ENCODE measurements around the gene DNAL1. TPM values are rescaled to one million over a fixed set of nuclear protein-coding genes. Genes with fewer than 3 reads are reported as not detected.

The DNAL1 gene
- 1.3 and 3.9 TPM in 2 replicates for total RNA-seq

DNA sequence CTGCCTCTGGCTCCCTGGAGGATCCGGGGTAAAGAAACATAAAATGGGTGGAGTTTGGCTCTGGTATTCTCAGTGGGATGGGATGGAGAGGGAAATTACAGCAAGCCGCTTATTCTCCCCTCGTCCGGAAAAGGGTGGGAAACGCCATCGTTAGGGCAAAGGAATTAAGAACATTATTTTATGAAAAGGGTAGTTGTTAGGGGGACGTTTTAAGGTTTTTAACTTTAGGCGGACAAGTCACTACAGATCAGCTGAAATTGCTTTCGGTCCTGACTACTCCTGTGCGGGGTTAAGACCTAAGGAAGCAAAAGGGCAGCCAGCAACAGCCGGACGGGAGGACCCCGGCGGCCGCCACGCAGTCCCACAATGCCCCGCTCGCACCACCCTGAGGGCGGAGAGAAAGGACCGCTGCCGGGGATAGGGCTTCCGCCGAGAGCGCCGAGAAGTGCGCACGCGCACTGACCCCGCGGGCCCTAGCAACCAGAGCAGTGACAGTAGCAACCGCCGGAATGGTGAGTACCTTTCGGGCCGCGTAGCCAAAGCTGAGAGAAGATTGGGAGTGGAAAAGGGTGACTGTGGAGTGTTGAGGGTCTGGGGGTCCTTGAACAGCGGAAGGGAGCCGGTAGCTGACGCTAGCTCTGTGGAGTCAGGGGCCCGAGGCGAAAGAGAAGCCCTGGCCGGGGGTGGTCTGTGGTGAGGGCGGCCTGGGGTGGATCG, at the start of gene DNAL1:
Gene DNAL1 (plus strand): TSS at position 456 of the 717 bp plus-strand sequence. CDS start 54 bp downstream, at position 510.

DNA sequence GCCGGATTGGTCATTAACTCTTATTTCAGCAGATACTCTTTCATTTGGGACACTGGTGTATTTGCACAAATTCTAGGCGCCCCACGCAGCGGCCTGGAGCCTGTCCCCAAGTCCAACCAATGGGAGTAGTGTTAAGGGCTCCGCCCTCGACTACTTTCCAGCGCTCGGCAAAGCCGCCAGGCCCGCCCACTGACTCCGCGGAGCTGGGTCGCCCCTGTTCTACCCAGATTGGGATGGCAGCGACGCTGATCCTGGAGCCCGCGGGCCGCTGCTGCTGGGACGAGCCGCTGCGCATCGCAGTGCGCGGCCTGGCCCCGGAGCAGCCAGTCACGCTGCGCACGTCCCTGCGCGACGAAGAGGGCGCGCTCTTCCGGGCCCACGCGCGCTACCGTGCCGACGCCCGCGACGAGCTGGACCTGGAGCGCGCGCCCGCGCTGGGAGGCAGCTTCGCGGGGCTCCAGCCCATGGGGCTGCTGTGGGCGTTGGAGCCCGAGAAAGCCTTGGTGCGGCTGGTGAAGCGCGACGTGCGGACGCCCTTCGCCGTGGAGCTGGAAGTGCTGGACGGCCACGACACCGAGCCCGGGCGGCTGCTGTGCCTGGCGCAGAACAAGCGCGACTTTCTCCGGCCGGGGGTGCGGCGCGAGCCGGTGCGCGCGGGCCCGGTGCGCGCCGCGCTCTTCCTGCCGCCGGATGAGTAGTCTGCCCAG, 32.3 kb upstream of the DNAL1 start, which contains the start of gene ACOT6:
Gene ACOT6 (plus strand): TSS at position 179 of the 707 bp plus-strand sequence. CDS start 55 bp downstream, at position 234.

GRCh38 chr14:73713803-73714655, 69.2 kb downstream of the DNAL1 start, which contains the start of gene PNMA1:
Gene PNMA1, minus strand, starts transcription at chr14:73714384. Its CDS starts 745 bp downstream, at chr14:73713639.

Other genes starting within 250 kb of the DNAL1 start
- 20.9 and 24.9 TPM in 2 replicates for gene NUMB, start 186.4 kb upstream of the DNAL1 start, total RNA-seq
- 11.9 and 16.9 TPM in 2 replicates for gene RIOX1, start 154.1 kb upstream of the DNAL1 start, total RNA-seq
- 9.7 and 11.2 TPM in 2 replicates for gene ACOT1, start 107.8 kb upstream of the DNAL1 start, total RNA-seq
- gene HEATR4, start 86.0 kb upstream of the DNAL1 start, total RNA-seq = not detected in 2 replicates
- 61.1 and 62.8 TPM in 2 replicates for gene ACOT2, start 75.8 kb upstream of the DNAL1 start, total RNA-seq
- 0.09 and 0.70 TPM in 2 replicates for gene ACOT4, start 53.1 kb upstream of the DNAL1 start, total RNA-seq
- gene ACOT6, start 32.5 kb upstream of the DNAL1 start, total RNA-seq = not detected in 2 replicates
- 28.1 and 34.1 TPM in 2 replicates for gene PNMA1, start 69.4 kb downstream of the DNAL1 start, total RNA-seq
- 1.2 and 1.8 TPM in 2 replicates for gene PTGR2, start 206.8 kb downstream of the DNAL1 start, total RNA-seq
- gene ZNF410, start 241.9 kb downstream of the DNAL1 start, total RNA-seq = 40.9 and 43.9 TPM in 2 replicates